Upper lobe of left lung (tissue), 6 donors: ENCODE results near the gene VWA2. TPM values are rescaled to one million over a fixed set of nuclear protein-coding genes. Genes with fewer than 3 reads are reported as not detected.

Source experiments
- ATAC-seq, 2 donors: fragments of 200-7000 bp; cut with Tn5 transposase; one replicate each; pipeline ENCODE4 v1.9.1; 2022; ENCODE audit warnings: mild to moderate bottlenecking in 2 of 2, moderate library complexity in 2 of 2; ENCODE audit not compliant: low FRiP score in 2 of 2
- DNase-seq, 2 donors: peaks; one replicate each; pipeline ENCODE4 v3.0.0-alpha.2; 2019 to 2020
- H3K27ac ChIP-seq, 4 donors: fragments of 200-600 bp; sonication (generic); one replicate each; pipeline ENCODE4 v1.5.1; 2016 to 2019
- H3K27me3 ChIP-seq, 4 donors: fragments of 200-600 bp; sonication (generic); one replicate each; pipeline ENCODE4 v1.5.1; 2017 to 2019
- H3K36me3 ChIP-seq, 4 donors: fragments of 200-600 bp; sonication (generic); one replicate each; pipeline ENCODE4 v1.5.1; 2016 to 2019
- H3K4me1 ChIP-seq, 4 donors: fragments of 200-600 bp; sonication (generic); one replicate each; pipeline ENCODE4 v1.5.1; 2018 to 2019
- H3K4me3 ChIP-seq, 4 donors: fragments of 200-600 bp; sonication (generic); one replicate each; pipeline ENCODE4 v1.5.1; 2017 to 2019; ENCODE audit warnings: mild to moderate bottlenecking in 2 of 4, moderate library complexity in 1 of 4
- H3K9me3 ChIP-seq, 4 donors: fragments of 200-600 bp; sonication (generic); one replicate each; pipeline ENCODE4 v1.5.1; 2018 to 2019
- CTCF ChIP-seq, 6 experiments: fragments of 450-650 bp in 4 of 6; fragments of 200-600 bp in 2 of 6; sonication (generic) in 2 of 6; IDR thresholded peaks; one replicate each; pipeline ENCODE4 v1.5.1; 2016 to 2019; ENCODE audit warnings: antibody characterized with exemption in 6 of 6
- EP300 ChIP-seq, 4 donors: sonication (generic); formaldehyde crosslinking; IDR thresholded peaks; one replicate each; pipeline ENCODE4 v1.5.1; 2017; ENCODE audit warnings: antibody characterized with exemption in 4 of 4, control low read depth in 2 of 4
- POLR2A ChIP-seq, 4 donors: fragments of 450-650 bp; IDR thresholded peaks; one replicate each; pipeline ENCODE4 v1.5.1; 2016 to 2017; ENCODE audit warnings: antibody characterized with exemption in 4 of 4, mild to moderate bottlenecking in 2 of 4
- POLR2AphosphoS5 ChIP-seq, 2 donors: sonication (generic); formaldehyde crosslinking; IDR thresholded peaks; one replicate each; pipeline ENCODE4 v1.5.1; 2017; ENCODE audit warnings: antibody characterized with exemption in 2 of 2
- WGBS, 2 donors: methylation state at CpG; one replicate each; pipeline ENCODE4 v1.1.5; 2017 to 2018; 5-methylcytosine and 5-hydroxymethylcytosine counted together
- total RNA-seq, 6 donors: library from RNA; depleted of rRNA in 4 of 6; stranded (reverse); fragments of >200 nt in 4 of 6; gene quantifications; one replicate each; pipeline versions ENCODE4 v1.1.0 to v1.2.1, GENCODE V29; 2016 to 2021
- donor health status: DM: no; HTN: no; CAD: no; lungs with moderate emphysema.
- donor health status: DM: no; HTN: yes; CAD: no; lungs with severe emphysema.

The VWA2 gene
- total RNA-seq, 6 donors from 2014 or later = 8.3 to 17.8 (median 12.4) TPM

- 0% methylated on average over 1 of the region's 1 CpG for WGBS, 2 donors
- peaks cover 0 to 16% (median 6%) of the 10 kb centered on the region in 4 donors for H3K36me3 ChIP-seq
Measured at GRCh38 chr10:114295393-114295792, 56.3 kb downstream of the VWA2 start.

GRCh38 chr10:114297136-114297705 is 58.2 kb downstream of the VWA2 start:
- Histone ChIP-seq H3K4me3 (no peak overlapping the region), H3K27ac (no peak overlapping the region), H3K9me3 (peaks cover 3 to 22% (median 16%) of the 10 kb centered on the region in 4 donors), H3K27me3 (no peaks in the 10 kb centered on the region), H3K4me1 (no peaks in the 10 kb centered on the region), H3K36me3 (peaks cover 0 to 16% (median 7%) of the 10 kb centered on the region in 4 donors)
- DNase-seq = no peak
- TF ChIP-seq EP300 (IDR thresholded peaks at IDR 0.05) (no peak), POLR2AphosphoS5 (IDR thresholded peaks at IDR 0.05) (no peak), POLR2A (IDR thresholded peaks at IDR 0.05) (no peak), CTCF (IDR thresholded peaks at IDR 0.05) (no peak)
- 98 to 99% methylated on average over 11 to 14 of the region's 14 CpGs for WGBS, 2 donors
- peak in 1 of 2 donors; percentile 44 for ATAC-seq

More at GRCh38 chr10:114295393-114295792, 56.3 kb downstream of the VWA2 start:
- Histone ChIP-seq H3K9me3 (peaks cover 3 to 22% (median 16%) of the 10 kb centered on the region in 4 donors), H3K4me3 (no peak overlapping the region), H3K27me3 (no peaks in the 10 kb centered on the region), H3K4me1 (no peaks in the 10 kb centered on the region), H3K27ac (no peak overlapping the region)
- ATAC-seq (no peak), DNase-seq (no peak)
- TF ChIP-seq CTCF (IDR thresholded peaks at IDR 0.05) (no peak), POLR2A (IDR thresholded peaks at IDR 0.05) (no peak), EP300 (IDR thresholded peaks at IDR 0.05) (no peak), POLR2AphosphoS5 (IDR thresholded peaks at IDR 0.05) (no peak)

DNA sequence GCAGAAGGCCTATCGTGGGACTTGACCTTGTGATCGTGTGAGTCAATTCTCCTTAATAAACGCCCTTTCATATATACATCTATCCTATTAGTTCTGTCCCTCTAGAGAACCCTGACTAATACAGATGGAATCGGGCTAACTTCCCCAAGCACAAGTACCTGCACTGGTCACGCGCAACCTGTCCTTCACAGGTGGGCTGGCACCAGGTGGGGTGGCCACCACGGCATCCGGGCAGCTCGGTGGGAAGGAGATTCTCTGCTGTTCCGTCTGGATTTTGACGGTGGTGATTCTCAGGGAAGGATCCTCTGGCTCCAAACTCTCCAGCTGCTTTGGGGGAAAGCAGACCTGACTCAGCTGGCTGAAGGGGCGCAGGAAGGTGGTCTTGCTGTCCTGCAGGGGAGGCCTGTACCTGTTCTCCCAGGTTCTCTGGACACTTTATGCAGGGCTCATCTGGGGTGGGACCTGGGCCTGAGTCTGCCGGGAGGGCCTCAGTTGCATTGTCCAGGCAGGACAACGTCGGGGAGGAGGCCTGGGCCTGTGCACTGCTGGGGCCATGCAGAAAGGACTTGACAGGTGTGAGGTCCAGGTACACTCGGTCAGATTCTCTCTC is 61.1 kb downstream of the VWA2 start:
- Histone ChIP-seq H3K27me3 (no peaks in the 10 kb centered on the region), H3K27ac (no peak overlapping the region), H3K36me3 (peaks cover 0 to 16% (median 7%) of the 10 kb centered on the region in 4 donors), H3K4me3 (no peak overlapping the region), H3K9me3 (peaks cover 3 to 19% (median 13%) of the 10 kb centered on the region in 4 donors), H3K4me1 (peaks cover 10 to 18% (median 11%) of the 10 kb centered on the region in 4 donors)
- ATAC-seq = no peak
- TF ChIP-seq CTCF (IDR thresholded peaks at IDR 0.05) (no peak), POLR2A (IDR thresholded peaks at IDR 0.05) (no peak), EP300 (IDR thresholded peaks at IDR 0.05) (no peak), POLR2AphosphoS5 (IDR thresholded peaks at IDR 0.05) (no peak)
- WGBS, 2 donors = 92 to 99% methylated on average over 10 to 16 of the region's 16 CpGs
- no peak for DNase-seq

DNA sequence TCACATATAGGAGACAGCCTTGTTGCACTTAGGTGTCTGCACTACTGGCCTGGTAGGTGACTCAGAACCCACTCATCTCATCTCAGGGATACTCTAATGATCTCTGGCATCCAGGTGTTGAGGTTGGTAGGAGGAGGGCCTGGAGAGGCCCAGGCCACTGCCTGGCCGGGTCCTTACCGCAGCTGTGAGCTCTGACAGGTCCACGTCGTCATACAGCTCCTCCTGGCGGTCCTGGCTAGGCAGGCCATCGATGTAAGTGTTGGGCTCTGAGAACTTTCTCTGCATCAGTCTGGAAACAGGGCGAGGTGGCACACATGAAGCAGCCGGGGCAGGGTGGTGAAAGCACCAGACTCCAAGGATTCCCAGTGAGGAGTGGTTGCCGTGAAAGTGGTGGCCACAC is 62.1 kb downstream of the VWA2 start:
- WGBS, 2 donors = 88 to 96% methylated on average over 7 to 9 of the region's 9 CpGs
- DNase-seq = no peak

More for the DNA sequence above, 62.1 kb downstream of the VWA2 start:
- Histone ChIP-seq H3K36me3 (peaks cover 0 to 15% (median 4%) of the 10 kb centered on the region in 4 donors), H3K27ac (no peak overlapping the region), H3K9me3 (peaks cover 0 to 9% (median 5%) of the 10 kb centered on the region in 4 donors), H3K4me3 (no peak overlapping the region), H3K4me1 (peaks cover 10 to 18% (median 12%) of the 10 kb centered on the region in 4 donors), H3K27me3 (no peaks in the 10 kb centered on the region)
- ATAC-seq = no peak
- TF ChIP-seq POLR2AphosphoS5 (IDR thresholded peaks at IDR 0.05) = no peak
- TF ChIP-seq POLR2A (IDR thresholded peaks at IDR 0.05) = no peak
- TF ChIP-seq CTCF (IDR thresholded peaks at IDR 0.05) = no peak
- TF ChIP-seq EP300 (IDR thresholded peaks at IDR 0.05) = no peak
